Osteocyte (in vitro differentiated cells): Measurements from ENCODE around the gene IRF5. TPM values are rescaled to one million over a fixed set of nuclear protein-coding genes. Genes with fewer than 3 reads are reported as not detected.

Experiments used
- DNase-seq: peaks from one replicate; pipeline ENCODE4 v3.0.0; 2021; ENCODE audit warnings: mixed read lengths; ENCODE audit not compliant: unreplicated experiment; ENCODE audit errors: extremely low spot score
- H3K27ac Mint-ChIP-seq: one replicate; pipeline ENCODE4 v1.8.0; 2021; ENCODE audit warnings: mild to moderate bottlenecking, mixed read lengths; ENCODE audit not compliant: unreplicated experiment
- H3K27me3 Mint-ChIP-seq: one replicate; pipeline ENCODE4 v1.8.0; 2021; ENCODE audit warnings: mixed read lengths; ENCODE audit not compliant: unreplicated experiment
- H3K36me3 Mint-ChIP-seq: one replicate; pipeline ENCODE4 v1.8.0; 2021; ENCODE audit warnings: mixed read lengths; ENCODE audit not compliant: unreplicated experiment
- H3K4me1 Mint-ChIP-seq: one replicate; pipeline ENCODE4 v1.8.0; 2021; ENCODE audit warnings: mixed read lengths; ENCODE audit not compliant: unreplicated experiment
- H3K4me3 Mint-ChIP-seq: one replicate; pipeline ENCODE4 v1.8.0; 2021; ENCODE audit warnings: mild to moderate bottlenecking, moderate library complexity, mixed read lengths; ENCODE audit not compliant: unreplicated experiment
- H3K9me3 Mint-ChIP-seq: one replicate; pipeline ENCODE4 v1.8.0; 2021; ENCODE audit warnings: mixed read lengths; ENCODE audit not compliant: unreplicated experiment
- CTCF ChIP-seq: fragments of 200-600 bp; sonication (generic); IDR thresholded peaks from 2 replicates; pipeline ENCODE4 v1.5.0; 2021; ENCODE audit warnings: antibody characterized with exemption, mild to moderate bottlenecking, moderate library complexity
- total RNA-seq: library from RNA; stranded (reverse); gene quantifications from 2 replicates; pipeline ENCODE4 v1.2.1, GENCODE V29; 2021

The IRF5 gene
- total RNA-seq, 1 donor from 2014 or later = 0.24 TPM

GRCh38 chr7:128914566-128915151, 23.1 kb upstream of the IRF5 start:
- Mint-ChIP-seq H3K4me3 (no peak overlapping the region), H3K4me1 (peaks cover 12% of the 10 kb centered on the region), H3K9me3 (no peaks in the 10 kb centered on the region), H3K27me3 (peaks cover 44% of the 10 kb centered on the region), H3K36me3 (no peaks in the 10 kb centered on the region), H3K27ac (no peak overlapping the region)
- no peak for DNase-seq
- no peak for TF ChIP-seq CTCF

- DNase-seq = no peak
- Mint-ChIP-seq H3K27ac (no peak overlapping the region), H3K4me1 (peaks cover 6% of the 10 kb centered on the region), H3K27me3 (peaks cover 45% of the 10 kb centered on the region), H3K9me3 (no peaks in the 10 kb centered on the region), H3K4me3 (no peak overlapping the region), H3K36me3 (no peaks in the 10 kb centered on the region)
- TF ChIP-seq CTCF = no peak
Measured at GRCh38 chr7:128915271-128915819, 22.4 kb upstream of the IRF5 start.

- Mint-ChIP-seq H3K36me3 (no peaks in the 10 kb centered on the region), H3K27me3 (peaks cover 48% of the 10 kb centered on the region), H3K27ac (no peak overlapping the region), H3K4me3 (no peak overlapping the region), H3K4me1 (peaks cover 4% of the 10 kb centered on the region), H3K9me3 (no peaks in the 10 kb centered on the region)
- TF ChIP-seq CTCF = no peak
- DNase-seq = no peak
Measured at GRCh38 chr7:128915841-128916642, 21.7 kb upstream of the IRF5 start.

GRCh38 chr7:128916643-128916915, 21.1 kb upstream of the IRF5 start:
- no peak for TF ChIP-seq CTCF
- Mint-ChIP-seq H3K27ac (no peak overlapping the region), H3K4me1 (peaks cover 1% of the 10 kb centered on the region), H3K9me3 (no peaks in the 10 kb centered on the region), H3K36me3 (no peaks in the 10 kb centered on the region), H3K27me3 (peaks cover 48% of the 10 kb centered on the region), H3K4me3 (no peak overlapping the region)
- DNase-seq = no peak

GRCh38 chr7:128917122-128917521, 20.6 kb upstream of the IRF5 start:
- no peak for DNase-seq
- Mint-ChIP-seq H3K9me3 (no peaks in the 10 kb centered on the region), H3K27ac (no peak overlapping the region), H3K36me3 (no peaks in the 10 kb centered on the region), H3K4me1 (peaks cover 1% of the 10 kb centered on the region), H3K27me3 (peaks cover 49% of the 10 kb centered on the region), H3K4me3 (no peak overlapping the region)
- TF ChIP-seq CTCF = no peak
